HepG2 (cell line): ENCODE measurements around the gene ZBTB7C.

Experiments
- AKNA ChIP-seq: sonication (generic); formaldehyde crosslinking; IDR thresholded peaks from 2 replicates; pipeline ENCODE4 v1.4.0; 2020; ENCODE audit warnings: missing genetic modification reagents, borderline replicate concordance
- EP300 ChIP-seq, 3 experiments: sonication (generic) in 1 of 3; formaldehyde crosslinking in 1 of 3; IDR thresholded peaks; 2 replicates each; pipeline versions ENCODE4 v1.5.1 to v1.6.1; 2011 to 2020; ENCODE audit warnings: low read depth in 2 of 3, low read length in 2 of 3, borderline replicate concordance in 1 of 3, improper control_type of control experiment in 1 of 3, mild to moderate bottlenecking in 1 of 3, missing genetic modification reagents in 1 of 3, moderate library complexity in 1 of 3
- ETV5 ChIP-seq: IDR thresholded peaks from 2 replicates; pipeline ENCODE4 v1.6.1; 2018; ENCODE audit warnings: missing biosample characterization, missing genetic modification reagents, inconsistent platforms, borderline replicate concordance
- KDM5A ChIP-seq: fragments of 200-600 bp; sonication (generic); IDR thresholded peaks from 2 replicates; pipeline ENCODE4 v1.7.0; 2018; ENCODE audit warnings: antibody characterized with exemption, mild to moderate bottlenecking, low read length, borderline replicate concordance
- KLF9 ChIP-seq: IDR thresholded peaks from 2 replicates; pipeline ENCODE4 v1.6.1; 2016; ENCODE audit warnings: low read depth
- POLR2A ChIP-seq, 2 experiments: IDR thresholded peaks; 2 replicates each; pipeline ENCODE4 v1.6.1; 2011; ENCODE audit warnings: low read depth in 2 of 2, low read length in 2 of 2, mild to moderate bottlenecking in 1 of 2, moderate library complexity in 1 of 2; ENCODE audit not compliant: insufficient read depth in 1 of 2
- ZNF788 ChIP-seq: sonication (generic); formaldehyde crosslinking; IDR thresholded peaks from 2 replicates; pipeline ENCODE4 v1.5.0; 2020; ENCODE audit warnings: mild to moderate bottlenecking, missing genetic modification reagents, borderline replicate concordance
- TF ChIP-seq, protein P1 (sequence below): sonication (generic); formaldehyde crosslinking; IDR thresholded peaks from 2 replicates; pipeline ENCODE4 v1.4.0; 2020; ENCODE audit warnings: missing genetic modification reagents; ENCODE audit errors: not compliant biosample characterization
- TF ChIP-seq, protein P2 (sequence below): sonication (generic); formaldehyde crosslinking; IDR thresholded peaks from 2 replicates; pipeline ENCODE4 v1.5.0; 2020; ENCODE audit warnings: mild to moderate bottlenecking, missing genetic modification reagents, moderate library complexity
- TF ChIP-seq, protein P3 (sequence below): sonication (generic); formaldehyde crosslinking; IDR thresholded peaks from 2 replicates; pipeline ENCODE4 v1.4.0; 2020; ENCODE audit warnings: mild to moderate bottlenecking, low read depth, missing genetic modification reagents

GRCh38 chr18:48418539-48419276 lies 9.5 kb upstream of the ZBTB7C start:
- TF ChIP-seq, protein P1, sequence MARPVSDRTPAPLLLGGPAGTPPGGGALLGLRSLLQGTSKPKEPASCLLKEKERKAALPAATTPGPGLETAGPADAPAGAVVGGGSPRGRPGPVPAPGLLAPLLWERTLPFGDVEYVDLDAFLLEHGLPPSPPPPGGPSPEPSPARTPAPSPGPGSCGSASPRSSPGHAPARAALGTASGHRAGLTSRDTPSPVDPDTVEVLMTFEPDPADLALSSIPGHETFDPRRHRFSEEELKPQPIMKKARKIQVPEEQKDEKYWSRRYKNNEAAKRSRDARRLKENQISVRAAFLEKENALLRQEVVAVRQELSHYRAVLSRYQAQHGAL: no peak
- TF ChIP-seq, protein P2, sequence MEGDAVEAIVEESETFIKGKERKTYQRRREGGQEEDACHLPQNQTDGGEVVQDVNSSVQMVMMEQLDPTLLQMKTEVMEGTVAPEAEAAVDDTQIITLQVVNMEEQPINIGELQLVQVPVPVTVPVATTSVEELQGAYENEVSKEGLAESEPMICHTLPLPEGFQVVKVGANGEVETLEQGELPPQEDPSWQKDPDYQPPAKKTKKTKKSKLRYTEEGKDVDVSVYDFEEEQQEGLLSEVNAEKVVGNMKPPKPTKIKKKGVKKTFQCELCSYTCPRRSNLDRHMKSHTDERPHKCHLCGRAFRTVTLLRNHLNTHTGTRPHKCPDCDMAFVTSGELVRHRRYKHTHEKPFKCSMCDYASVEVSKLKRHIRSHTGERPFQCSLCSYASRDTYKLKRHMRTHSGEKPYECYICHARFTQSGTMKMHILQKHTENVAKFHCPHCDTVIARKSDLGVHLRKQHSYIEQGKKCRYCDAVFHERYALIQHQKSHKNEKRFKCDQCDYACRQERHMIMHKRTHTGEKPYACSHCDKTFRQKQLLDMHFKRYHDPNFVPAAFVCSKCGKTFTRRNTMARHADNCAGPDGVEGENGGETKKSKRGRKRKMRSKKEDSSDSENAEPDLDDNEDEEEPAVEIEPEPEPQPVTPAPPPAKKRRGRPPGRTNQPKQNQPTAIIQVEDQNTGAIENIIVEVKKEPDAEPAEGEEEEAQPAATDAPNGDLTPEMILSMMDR (CRISPR knock-in tag): no peak
- TF ChIP-seq KLF9 (CRISPR knock-in tag): no peak
- no peak for TF ChIP-seq POLR2A (IDR thresholded peaks at IDR 0.05; ENCODE audit: insufficient read depth in 1 of 2, low read depth in 2 of 2, low read length in 2 of 2)
- TF ChIP-seq, protein P3, sequence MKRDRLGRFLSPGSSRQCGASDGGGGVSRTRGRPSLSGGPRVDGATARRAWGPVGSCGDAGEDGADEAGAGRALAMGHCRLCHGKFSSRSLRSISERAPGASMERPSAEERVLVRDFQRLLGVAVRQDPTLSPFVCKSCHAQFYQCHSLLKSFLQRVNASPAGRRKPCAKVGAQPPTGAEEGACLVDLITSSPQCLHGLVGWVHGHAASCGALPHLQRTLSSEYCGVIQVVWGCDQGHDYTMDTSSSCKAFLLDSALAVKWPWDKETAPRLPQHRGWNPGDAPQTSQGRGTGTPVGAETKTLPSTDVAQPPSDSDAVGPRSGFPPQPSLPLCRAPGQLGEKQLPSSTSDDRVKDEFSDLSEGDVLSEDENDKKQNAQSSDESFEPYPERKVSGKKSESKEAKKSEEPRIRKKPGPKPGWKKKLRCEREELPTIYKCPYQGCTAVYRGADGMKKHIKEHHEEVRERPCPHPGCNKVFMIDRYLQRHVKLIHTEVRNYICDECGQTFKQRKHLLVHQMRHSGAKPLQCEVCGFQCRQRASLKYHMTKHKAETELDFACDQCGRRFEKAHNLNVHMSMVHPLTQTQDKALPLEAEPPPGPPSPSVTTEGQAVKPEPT (CRISPR knock-in tag): no peak
- TF ChIP-seq AKNA (CRISPR knock-in tag): no peak
- no peak for TF ChIP-seq KDM5A
- no peak for TF ChIP-seq ETV5 (CRISPR knock-in tag)
- no peak for TF ChIP-seq ZNF788 (CRISPR knock-in tag)
- TF ChIP-seq EP300 (IDR thresholded peaks at IDR 0.05; ENCODE audit: low read depth in 2 of 2, low read length in 2 of 2): no peak
- no peak for TF ChIP-seq EP300 (CRISPR knock-in tag; IDR thresholded peaks at IDR 0.05; ENCODE audit: borderline replicate concordance)
